Measurements from ENCODE around the gene SERPINA5. TPM values are rescaled to one million over a fixed set of nuclear protein-coding genes. Genes with fewer than 3 reads are reported as not detected.

The SERPINA5 gene
- polyA plus RNA-seq, 4 donors = 0.54 to 8.6 (median 1.7) TPM; not detected in 1

DNA sequence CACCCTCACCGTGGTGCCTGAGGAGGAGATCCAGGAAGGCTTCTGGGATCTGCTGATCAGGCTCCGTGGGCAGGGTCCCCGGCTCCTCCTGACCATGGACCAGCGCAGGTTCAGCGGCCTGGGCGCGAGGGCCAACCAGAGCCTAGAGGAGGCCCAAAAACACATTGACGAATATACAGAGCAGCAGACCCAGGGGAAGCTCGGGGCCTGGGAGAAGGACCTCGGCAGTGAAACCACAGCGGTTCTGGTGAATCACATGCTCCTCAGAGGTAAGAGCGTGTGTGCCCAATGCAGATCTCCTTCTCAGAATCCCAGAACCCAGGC is 60.4 kb downstream of the SERPINA5 start:
- H3K9me3 ChIP-seq (ENCODE audit: control insufficient read depth in 2 of 2, insufficient read depth in 1 of 2, low read depth in 1 of 2, low read length in 1 of 2) = no peaks in the 10 kb centered on the region
- DNase-seq (no peak), FAIRE-seq (no peak)
- no peaks in the 10 kb centered on the region for H3K36me3 ChIP-seq (ENCODE audit: control insufficient read depth in 3 of 3, insufficient read depth in 2 of 3, low read depth in 1 of 3, low read length in 3 of 3)
- no peaks in the 10 kb centered on the region for H3K27me3 ChIP-seq (ENCODE audit: control insufficient read depth in 3 of 3, insufficient read depth in 3 of 3, low read length in 3 of 3)
- 95 to 97% (median 96%) methylated on average over 12 of the region's 12 CpGs for WGBS, 3 donors
- H3K4me1 ChIP-seq (ENCODE audit: control insufficient read depth in 3 of 3, insufficient read depth in 2 of 3, low read depth in 1 of 3, low read length in 2 of 3) = no peaks in the 10 kb centered on the region
- no peak overlapping the region for H3K4me3 ChIP-seq (ENCODE audit: low read depth in 1 of 3, low read length in 3 of 3)
- H3K27ac ChIP-seq (ENCODE audit: low read depth in 1 of 3, low read length in 2 of 3) = no peak overlapping the region

Other genes with a start within 250 kb of the SERPINA5 start
- not detected for gene SERPINA2, start 214.7 kb upstream of the SERPINA5 start, polyA plus RNA-seq
- 1,000 to 10,000 TPM in 1 of 4 donors, 100 to 1,000 TPM in 3; 204 to 3,497 (median 330) TPM for gene SERPINA1, start 192.8 kb upstream of the SERPINA5 start, polyA plus RNA-seq
- under 1 TPM in 2 of 4 donors, not detected in 2; 0.07 to 0.18 TPM for gene SERPINA11, start 128.6 kb upstream of the SERPINA5 start, polyA plus RNA-seq
- gene SERPINA9, start 105.2 kb upstream of the SERPINA5 start, polyA plus RNA-seq = under 1 TPM in 1 of 4 donors, not detected in 3; 0.64 TPM
- gene SERPINA12, start 72.0 kb upstream of the SERPINA5 start, polyA plus RNA-seq = under 1 TPM in 2 of 4 donors, not detected in 2; 0.54 to 0.67 TPM
- 10 to 100 TPM in 1 of 4 donors, 1 to 10 TPM in 1, not detected in 2; 1.2 to 98.2 TPM for gene SERPINA4, start 20.0 kb upstream of the SERPINA5 start, polyA plus RNA-seq
- 100 to 1,000 TPM in 1 of 4 donors, 1 to 10 TPM in 2, under 1 TPM in 1; 0.28 to 178 (median 5.1) TPM for gene SERPINA3, start 31.0 kb downstream of the SERPINA5 start, polyA plus RNA-seq
- not detected for gene GSC, start 188.7 kb downstream of the SERPINA5 start, polyA plus RNA-seq

Data from small intestine (tissue), 7 donors.